ENCODE measurements around the gene GPR161.

- TF ChIP-seq EZH2 (IDR thresholded peaks at IDR 0.05) (no peak), POLR2AphosphoS5 (IDR thresholded peaks at IDR 0.05; ENCODE audit: borderline replicate concordance, low read depth, low read length) (no peak), FOXP2 (optimal IDR thresholded peaks at IDR 0.05; ENCODE audit: control extremely low read depth, extremely low read length, insufficient read depth) (no peak)
Observed at GRCh38 chr1:168064216-168064615, 72.5 kb downstream of the GPR161 start.

Data from SK-N-MC (cell line).